GM19351 (cell line): Measurements from ENCODE around the gene KMT2C.
"Not testable (repeated sequence)": the region's sequence is repeated elsewhere in the genome, so short reads cannot be mapped to it uniquely, and the experiment has no call there.

Source experiments
- ATAC-seq: cut with Tn5 transposase; IDR thresholded peaks from one replicate; pipeline ENCODE4 v1.9.1; 2021; ENCODE audit warnings: mild to moderate bottlenecking, moderate library complexity; ENCODE audit not compliant: unreplicated experiment

Gene KMT2C

GRCh38 chr7:152442330-152442835, 6.6 kb upstream of the KMT2C start:
- ATAC-seq: no peak

GRCh38 chr7:152441810-152442209, 6.0 kb upstream of the KMT2C start:
- not testable (repeated sequence) for ATAC-seq

- not testable (repeated sequence) for ATAC-seq
Observed at GRCh38 chr7:152441168-152441567, 5.4 kb upstream of the KMT2C start.

GRCh38 chr7:152438017-152438416, 2.2 kb upstream of the KMT2C start:
- ATAC-seq: not testable (repeated sequence)

- not testable (repeated sequence) for ATAC-seq
Observed at GRCh38 chr7:152436931-152437575, 1.2 kb upstream of the KMT2C start.

- peak; percentile 44 for ATAC-seq
Observed at GRCh38 chr7:152436111-152436930, 518 bp upstream of the KMT2C start.

- ATAC-seq: peak; percentile 28
Observed at GRCh38 chr7:152434511-152435383, 1.1 kb downstream of the KMT2C start.

- ATAC-seq: peak; percentile 35
Observed at GRCh38 chr7:152433721-152434490, 1.9 kb downstream of the KMT2C start.

GRCh38 chr7:152432735-152433134, 3.1 kb downstream of the KMT2C start:
- not testable (repeated sequence) for ATAC-seq

GRCh38 chr7:152430854-152431253, 4.9 kb downstream of the KMT2C start:
- ATAC-seq: no peak

GRCh38 chr7:152430118-152430517, 5.7 kb downstream of the KMT2C start:
- not testable (repeated sequence) for ATAC-seq

GRCh38 chr7:152424348-152425108, 11.3 kb downstream of the KMT2C start:
- ATAC-seq: peak; percentile 52

GRCh38 chr7:152423991-152424347, 11.8 kb downstream of the KMT2C start:
- ATAC-seq: no peak

GRCh38 chr7:152423171-152423570, 12.6 kb downstream of the KMT2C start:
- ATAC-seq: not testable (repeated sequence)

- not testable (repeated sequence) for ATAC-seq
Observed at GRCh38 chr7:152420950-152421349, 14.9 kb downstream of the KMT2C start.

- ATAC-seq: no peak
Observed at GRCh38 chr7:152419473-152420429, 16.1 kb downstream of the KMT2C start.

- ATAC-seq: no peak
Observed at GRCh38 chr7:152414779-152415178, 21.0 kb downstream of the KMT2C start.

GRCh38 chr7:152411389-152411788, 24.4 kb downstream of the KMT2C start:
- no peak for ATAC-seq
